SU-DHL-6 (cell line): Measurements from ENCODE around the gene BLOC1S5.

Experiments
- CTCF ChIP-seq: fragments of 200-600 bp; sonication (generic); IDR thresholded peaks from one replicate; pipeline ENCODE4 v1.5.1; 2017; ENCODE audit warnings: antibody characterized with exemption, mild to moderate bottlenecking, low read length, moderate library complexity; ENCODE audit not compliant: insufficient read depth, poor library complexity, severe bottlenecking
- EZH2phosphoT487 ChIP-seq: fragments of 200-600 bp; sonication (generic), shearing (Covaris generic); conservative IDR thresholded peaks from 2 replicates; pipeline ENCODE4 v1.6.1; 2018; ENCODE audit warnings: mild to moderate bottlenecking, antibody characterized with exemption, low read length, moderate library complexity, mixed read lengths

DNA sequence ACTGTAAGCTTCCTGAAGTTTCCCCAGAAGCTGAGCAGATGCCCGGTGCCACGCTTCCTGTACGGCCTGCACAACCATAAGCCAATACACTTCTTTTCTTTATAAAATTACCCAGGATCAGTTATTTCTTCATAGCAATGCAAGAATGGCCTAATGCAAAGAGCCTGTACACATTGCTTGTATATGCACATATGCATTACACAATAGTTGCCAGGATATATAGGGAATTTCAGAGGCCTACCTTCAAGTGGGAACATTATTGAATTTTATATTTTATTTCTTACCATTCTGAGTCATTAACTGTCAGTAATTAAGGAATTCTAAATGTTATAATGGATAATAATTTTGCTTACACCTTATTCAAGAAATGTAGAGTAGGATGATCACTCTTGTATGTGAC is 93.6 kb downstream of the BLOC1S5 start:
- no peak for TF ChIP-seq EZH2phosphoT487
- TF ChIP-seq CTCF: no peak
